NCI-H2107 treated with DMSO at 0.1 percent for 48 hours (cell line): Measurements from ENCODE around the gene TST.

Experiments
- DNase-seq: peaks from one replicate; lab custom pipeline; 2025; ENCODE audit not compliant: unreplicated experiment; lab: John Stamatoyannopoulos, UW

The TST gene

DNA sequence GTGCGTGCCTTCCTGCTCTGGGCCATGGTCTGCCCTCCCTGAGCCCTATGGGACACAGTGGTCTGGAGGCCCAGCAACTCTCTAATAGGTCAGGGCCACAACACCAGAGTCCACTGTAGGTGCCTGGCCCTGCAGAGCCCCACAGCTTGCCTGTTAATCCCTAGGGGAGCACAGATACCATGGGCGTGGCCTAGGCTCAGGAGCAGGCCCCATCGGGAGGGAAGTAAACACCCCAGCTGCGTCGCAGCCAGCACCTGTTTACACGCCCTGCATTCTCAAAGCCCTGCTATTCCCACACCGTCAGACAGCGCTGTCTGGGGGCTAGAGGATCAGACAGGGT, 34.8 kb upstream of the TST start:
- DNase-seq: peak; percentile 66

DNA sequence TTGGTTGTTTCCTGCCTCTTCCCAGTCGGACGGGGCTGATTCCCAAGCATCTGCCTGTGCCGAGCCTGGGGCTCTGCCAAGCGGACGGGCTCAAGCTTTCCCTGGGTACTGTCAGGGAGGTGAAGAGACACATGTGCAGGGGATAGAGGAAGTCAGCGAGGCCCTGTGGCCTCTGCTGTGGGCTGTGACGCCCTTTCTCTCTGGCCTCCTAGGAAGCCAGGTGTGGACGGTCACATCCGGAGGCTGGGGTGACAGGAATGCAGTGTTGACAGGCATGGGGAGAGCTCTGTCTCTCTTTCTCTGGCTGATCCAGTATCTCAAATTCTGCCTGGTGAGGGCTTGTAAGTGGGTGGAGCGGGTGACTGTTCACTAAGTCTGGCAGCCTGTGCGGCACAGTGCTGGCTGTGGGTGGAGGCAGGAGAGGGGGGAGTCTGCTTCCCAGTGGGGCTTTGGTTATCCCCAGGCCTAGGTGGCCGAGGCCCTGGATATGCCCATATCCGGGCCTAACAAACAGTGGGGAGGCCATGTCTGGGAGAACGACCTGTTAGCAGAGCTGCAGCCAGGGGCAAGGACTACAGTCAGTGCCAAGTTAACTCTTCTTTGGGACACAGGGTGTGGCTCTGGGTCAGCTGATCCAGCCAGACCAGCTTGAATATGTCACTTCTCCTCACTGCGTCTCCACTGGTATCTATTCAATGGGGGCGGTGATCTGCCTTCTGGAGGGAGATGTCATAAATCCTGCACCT, 34.2 kb upstream of the TST start:
- no peak for DNase-seq

DNA sequence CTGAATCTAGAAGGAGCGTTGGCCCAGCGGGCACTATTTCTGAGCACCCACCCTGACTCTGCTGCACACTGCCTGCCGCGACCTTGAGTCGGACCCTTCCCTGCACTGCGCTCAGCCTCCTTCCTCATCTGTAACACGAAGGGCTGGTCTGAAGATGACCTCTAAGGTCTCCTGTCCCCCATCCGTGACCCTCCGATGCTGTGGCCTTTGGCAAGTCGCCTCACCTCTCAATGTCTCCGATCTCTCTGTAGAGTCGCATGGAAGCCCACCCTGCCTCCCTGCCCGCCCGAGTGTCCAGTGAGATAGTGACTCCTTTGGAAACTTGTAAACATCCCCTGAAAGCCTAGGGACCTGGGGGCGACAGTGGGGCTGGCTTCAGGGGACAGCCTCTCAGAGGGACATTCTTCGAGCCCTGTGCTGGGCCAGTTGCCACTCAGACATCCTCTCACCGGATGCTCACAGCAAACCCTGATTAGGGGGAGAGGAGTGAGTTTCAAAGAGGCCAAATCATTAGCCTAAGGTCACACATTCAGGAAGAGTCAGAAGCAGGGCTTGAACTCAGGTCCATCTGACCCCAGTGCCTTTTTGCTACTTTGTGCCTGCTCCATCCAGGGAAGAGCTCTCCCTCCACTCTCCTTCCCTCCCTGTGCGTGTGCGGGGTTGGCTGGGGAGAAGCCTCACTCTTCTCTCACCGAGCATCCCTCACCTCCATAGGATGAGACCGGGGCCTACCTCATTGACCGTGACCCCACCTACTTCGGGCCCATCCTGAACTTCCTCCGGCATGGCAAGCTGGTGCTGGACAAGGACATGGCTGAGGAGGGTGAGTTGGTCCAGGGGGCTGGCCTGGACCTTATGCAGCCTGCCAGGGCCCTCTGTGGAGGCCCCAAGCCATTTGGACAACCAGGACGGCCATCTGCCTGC, 33.4 kb upstream of the TST start:
- DNase-seq: no peak

DNA sequence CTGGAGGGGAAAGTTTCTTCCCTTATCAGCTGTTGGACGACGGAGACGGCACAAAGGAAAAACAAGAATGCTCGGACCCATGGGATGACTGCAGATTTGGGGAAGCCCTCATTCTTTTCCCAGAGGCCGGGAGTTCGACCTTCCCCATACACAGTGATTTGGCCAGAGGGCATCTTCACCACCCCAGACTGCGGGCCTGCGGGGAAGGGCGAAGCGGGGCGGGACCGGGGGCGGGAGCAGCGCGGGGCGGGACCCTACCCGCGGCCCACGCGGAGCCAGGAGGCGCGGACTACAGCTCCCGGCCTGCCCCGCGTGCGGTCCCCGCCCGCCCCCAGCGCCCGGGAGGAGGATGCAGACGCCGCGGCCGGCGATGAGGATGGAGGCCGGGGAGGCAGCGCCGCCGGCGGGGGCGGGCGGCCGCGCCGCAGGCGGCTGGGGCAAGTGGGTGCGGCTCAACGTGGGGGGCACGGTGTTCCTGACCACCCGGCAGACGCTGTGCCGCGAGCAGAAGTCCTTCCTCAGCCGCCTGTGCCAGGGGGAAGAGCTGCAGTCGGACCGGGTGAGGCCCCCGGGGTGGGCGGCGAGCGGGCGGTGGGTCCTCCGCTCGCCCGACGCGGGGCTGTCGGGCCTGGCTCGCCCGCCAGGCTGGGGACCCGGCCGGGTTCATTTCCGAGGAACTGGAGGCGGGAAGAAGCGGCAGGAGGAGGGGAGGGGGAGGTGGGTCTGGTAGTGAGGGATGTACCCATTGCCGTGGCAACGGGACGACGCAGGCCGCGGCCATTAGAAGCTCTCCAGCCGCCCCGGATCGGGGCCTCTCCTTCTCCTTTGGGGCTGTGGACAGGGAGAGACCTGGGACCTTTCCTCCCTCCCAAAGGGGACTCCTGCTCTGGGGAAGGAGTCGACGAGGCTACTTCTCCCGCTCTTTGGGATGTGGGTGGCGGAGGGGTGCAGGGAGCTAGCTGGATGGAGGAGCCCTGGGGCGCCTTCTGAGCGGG, 32.4 kb upstream of the TST start, which contains the start of gene KCTD17:
KCTD17 (plus strand) TSS at position 352 of the 995 bp plus-strand sequence; CDS start at position 371, 19 bp downstream.
- DNase-seq: no peak

DNA sequence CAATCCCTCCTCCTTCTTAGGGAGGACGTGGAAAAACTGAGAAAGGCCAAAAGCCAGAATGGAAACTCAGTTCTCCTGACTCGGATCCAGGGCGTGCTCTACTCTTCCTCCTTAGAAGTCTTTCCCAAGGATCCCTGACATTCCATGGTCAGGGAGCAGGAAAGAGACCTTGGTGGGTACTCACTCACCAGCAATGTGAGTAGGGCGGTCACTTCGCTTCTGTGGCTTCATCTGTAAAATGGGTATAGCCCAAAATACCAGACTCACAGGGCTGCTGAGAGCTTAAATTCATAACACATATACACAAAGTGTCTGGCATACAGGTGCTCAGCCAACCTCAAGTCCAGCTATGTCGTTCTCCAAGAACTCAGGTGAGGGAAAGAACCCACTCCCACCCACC, 31.7 kb upstream of the TST start:
- no peak for DNase-seq

DNA sequence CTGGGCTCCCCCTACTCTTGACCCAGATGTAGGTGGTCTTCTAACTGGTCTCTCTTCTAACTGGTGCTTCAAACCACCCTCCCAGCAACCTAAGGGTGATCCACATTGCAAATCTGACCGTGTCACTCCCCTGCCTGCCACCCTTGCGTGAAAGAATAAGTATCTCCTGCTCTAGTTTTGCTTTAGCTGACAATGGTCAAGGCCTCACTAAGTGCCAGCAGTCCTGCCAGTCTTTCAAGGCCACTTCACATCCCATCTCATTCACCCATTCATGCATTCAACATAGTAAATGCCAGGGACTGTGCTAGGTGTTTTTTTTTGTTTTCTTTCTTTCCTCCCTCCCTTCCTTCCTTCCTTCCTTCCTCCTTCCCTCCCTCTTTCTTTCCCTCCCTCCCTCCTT, 30.0 kb upstream of the TST start:
- DNase-seq: no peak

DNA sequence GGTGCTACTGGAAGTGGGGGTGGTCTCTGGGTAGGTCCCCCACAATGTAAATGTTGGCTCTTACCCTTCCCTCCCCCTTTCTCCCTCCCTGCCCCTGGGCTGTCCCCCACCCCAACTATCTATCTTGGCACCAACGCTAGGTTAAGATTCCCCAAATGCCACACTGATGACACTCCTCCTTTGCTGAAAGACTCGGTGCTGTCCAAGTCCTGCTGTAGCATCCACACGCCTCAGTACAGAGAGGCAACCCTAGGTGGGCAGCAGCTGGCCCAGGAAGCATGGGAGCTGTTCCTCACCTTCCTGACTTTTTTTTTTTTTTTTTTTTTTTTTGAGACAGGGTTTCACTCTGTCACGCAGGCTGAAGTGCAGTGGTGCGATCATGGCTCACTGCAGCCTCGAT, 28.9 kb upstream of the TST start:
- no peak for DNase-seq

DNA sequence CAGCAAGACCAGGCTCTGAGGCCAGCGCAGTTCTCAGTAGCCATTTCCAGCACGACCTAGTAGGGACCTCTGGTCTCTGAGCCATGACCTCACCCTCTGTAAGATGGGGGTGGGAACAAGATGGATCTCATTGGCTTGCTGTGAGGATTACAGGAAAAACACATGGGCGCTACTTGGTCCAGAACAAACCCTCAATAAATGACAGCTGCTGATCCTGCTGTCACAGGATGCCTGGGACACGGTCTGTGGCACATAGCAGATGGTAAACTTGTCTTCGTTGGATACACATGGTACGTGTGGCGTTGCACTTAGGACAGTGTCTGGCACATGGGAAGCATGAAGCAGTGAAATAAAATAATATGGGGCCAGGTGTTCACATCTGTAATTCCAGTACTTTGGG, 27.8 kb upstream of the TST start:
- no peak for DNase-seq

DNA sequence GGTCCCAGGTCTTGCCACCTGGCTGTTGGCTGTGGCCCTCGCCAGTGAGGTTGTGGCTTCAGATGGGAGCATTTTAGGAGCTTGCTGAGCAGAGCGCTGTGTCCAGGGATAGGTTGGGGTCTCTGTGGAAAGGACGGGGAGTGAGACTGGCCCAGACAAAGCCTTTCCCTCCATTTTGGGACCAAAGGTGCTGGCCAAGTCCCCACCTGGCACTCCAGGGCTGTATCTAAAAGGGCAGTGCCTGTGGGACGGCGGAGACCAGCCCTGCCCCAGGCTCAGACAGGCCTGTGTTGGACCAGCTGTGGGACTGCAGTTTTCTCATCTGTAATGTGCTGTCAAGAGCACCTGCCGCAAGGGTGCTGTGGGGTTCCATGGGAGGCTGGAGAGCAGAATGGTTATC, 27.3 kb upstream of the TST start:
- no peak for DNase-seq

DNA sequence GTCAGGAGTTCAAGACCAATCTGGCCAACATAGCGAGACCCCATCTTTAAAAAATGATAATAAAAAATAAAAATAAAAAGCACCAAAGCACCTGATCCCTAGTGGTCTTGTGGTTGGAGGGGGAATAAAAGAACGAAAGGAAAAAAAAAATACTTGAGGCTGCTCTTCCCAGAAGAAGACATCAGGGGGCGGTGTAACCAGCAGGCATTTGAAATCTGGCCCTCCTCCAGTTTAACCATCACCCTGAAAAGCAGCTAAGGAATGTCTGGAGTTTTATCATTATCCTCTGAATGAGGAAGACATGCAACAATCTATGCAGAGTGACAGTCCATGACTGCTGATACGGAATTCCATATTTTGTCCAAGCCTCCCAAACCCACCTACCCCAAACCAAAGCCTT, 26.7 kb upstream of the TST start:
- DNase-seq: no peak

DNA sequence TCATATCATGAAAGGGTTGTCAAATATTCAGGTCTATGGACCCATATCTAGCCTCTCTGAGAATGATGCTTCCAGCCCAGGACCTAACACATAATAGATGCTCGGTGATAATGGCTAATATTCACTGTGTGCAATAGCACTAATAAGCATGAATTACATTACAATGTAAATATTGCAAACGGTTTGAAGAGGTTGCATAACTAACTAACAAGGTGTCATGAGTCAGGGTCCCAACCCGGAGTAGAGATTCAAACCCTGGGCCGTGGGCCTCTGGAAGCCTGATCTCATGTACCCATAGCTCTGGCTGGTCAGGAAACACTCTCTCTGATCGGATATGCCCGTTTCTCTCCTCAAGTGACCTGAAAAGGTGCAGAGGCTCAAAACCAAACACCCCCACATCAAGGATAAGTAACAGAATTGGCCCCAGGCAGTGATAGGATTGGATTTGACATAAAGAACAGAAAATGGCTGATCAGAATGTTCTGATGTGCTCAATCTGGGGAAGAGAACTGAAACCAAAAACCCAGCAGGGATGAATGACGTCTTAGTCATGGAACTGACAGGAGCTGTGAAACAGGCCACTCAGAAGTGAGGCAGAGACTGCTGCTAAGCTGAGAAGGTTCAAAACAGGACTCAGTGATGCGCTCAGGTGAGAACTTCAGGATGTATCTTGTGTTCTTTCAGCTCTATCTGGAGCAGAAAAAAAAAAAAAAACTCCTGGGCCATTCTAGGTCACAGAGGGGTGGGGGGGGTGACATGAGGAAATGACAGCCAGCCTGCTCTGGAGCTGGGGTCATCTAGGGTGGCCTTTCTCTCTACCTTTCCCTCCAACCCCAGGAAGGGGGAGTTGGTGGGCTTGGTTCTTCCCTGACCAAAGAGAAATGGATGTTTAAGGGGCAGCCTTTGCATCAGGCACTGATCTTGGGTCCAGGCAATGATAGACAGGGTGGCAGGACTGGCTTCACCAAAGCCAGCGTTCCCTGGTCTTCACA, 25.7 kb upstream of the TST start:
- no peak for DNase-seq

DNA sequence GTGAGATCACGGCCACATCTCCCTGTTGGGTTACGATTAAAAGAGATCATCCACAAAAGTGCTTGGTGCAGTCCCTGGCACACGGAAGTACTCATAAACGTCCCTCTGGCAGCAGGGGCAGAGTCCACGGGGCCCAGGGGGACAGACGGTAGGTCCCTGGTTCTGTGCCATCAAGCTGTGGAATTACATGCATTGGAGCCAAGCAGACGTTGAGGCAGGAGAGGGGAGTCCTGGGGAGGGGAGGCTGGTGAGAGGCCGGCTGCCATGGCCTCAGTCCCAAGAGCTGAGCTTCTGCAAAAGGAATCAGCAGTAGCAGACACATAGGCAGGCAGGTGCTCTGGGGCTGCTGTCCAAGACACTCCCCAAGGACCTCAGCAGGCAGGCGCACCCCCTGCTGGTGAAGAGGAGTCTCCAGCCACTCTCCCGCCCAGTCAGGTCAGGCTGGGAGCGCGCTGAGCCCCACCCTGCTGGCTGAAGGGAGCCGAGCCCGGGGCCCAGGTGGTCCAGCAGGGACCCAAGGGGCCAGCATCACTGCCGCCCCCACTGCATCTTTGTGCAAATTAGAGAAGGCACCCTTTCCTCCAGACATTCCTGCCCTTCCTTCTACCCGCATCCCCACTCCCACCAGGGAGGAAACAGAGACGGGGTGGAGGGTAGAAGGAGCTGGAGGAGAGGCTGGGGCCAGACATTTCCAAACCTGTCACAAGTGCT, 24.7 kb upstream of the TST start:
- no peak for DNase-seq

DNA sequence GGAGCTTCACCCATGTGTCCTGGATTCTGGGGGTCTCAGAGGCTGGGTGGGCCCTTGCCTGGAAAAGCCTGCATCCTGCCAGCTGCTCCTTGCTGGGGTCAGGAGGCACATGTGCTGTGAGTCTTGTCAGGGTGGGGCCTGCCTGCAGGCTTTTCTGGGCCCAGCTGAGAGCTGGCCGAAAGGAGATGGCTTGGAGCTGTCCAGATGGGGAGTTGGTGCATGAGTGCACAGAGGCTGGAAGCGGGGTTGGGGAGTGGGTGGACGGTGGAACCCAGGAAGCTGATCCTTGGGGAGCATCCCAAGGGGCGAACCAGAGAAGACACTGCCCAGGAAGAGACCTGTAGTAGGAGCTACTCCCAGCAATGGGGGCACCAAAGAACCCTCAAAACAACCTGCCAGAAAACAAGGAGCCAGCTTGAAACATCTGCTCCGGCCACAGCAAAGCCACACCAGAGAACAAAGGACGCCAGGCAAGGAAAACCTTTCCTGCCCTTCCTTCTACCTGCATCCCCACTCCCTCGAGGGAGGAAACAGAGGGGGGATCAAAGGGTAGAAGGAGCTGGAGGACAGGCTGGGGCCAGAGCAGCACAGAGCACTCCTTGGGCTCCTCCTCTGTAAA, 24.1 kb upstream of the TST start:
- no peak for DNase-seq

DNA sequence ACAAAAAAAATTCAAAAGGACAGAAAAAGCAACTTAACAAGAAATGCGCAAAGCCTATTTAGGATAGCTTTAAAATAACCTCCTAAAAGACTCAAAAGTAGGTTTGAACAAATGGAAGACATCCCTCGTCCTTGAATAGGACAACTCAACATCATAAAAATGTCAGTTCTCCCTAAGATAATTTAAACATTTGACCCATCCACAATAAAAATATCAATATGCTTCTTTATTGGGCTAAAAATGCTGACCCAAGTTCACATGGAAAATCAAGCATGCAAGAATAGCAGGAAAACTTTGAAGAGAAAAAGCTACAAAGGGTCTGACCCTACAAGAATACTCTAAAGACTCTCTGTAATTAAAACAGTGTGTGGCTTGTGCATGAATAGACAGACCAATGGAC, 20.2 kb upstream of the TST start:
- DNase-seq: no peak

DNA sequence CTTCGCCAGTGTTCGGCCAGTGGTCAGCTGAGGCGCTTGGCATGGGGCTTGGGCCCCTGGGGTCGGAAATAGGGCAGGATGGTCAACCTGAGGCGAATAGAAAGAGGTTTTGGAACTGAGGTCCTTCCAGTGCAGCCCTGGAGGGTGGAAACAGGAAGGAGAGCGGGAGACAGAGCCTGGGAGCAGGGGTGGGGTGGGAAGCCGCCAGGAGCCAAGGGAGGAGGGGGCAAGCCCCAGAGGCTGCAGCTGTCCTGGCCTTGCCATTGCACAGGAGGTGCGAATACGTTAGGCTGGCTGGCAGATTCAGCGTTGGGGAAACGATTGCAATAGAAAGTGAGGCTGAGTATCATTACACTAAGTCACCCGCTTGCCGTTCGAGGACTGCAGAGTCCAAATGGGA, 18.4 kb upstream of the TST start:
- DNase-seq: no peak

DNA sequence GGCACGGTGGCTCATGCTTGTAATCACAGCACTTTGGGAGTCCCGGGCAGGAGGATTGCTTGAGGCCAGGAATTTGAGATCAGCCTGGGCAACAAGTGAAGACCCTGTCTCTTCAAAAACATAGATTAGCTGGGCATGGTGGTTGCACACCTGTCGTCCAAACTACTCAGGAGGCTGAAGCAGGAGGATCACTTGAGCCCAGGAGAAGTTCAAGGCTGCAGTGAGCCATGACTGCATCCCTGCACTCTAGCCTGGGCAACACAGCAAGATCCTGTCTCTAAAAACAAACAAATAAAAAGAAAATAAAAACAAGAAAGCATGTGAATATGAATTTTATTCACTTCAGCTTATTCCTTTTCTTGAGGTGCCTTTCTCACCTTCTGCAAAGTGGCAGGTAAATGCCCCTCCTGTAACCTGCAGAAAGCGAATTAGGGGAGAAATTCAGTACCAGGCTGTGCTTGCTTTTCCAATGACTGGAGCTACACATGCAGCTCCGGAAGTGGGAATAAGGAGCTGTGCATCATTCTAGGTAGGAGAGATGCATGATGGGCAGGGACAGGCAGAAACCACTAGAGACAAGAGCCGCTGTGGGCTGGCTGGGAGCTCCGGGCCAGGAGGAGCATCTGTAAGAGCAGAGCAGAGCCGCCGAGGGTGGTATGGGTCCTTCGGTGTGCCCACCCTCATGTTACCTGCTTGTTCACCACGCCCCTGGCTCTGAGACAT, 17.6 kb upstream of the TST start:
- DNase-seq: no peak

DNA sequence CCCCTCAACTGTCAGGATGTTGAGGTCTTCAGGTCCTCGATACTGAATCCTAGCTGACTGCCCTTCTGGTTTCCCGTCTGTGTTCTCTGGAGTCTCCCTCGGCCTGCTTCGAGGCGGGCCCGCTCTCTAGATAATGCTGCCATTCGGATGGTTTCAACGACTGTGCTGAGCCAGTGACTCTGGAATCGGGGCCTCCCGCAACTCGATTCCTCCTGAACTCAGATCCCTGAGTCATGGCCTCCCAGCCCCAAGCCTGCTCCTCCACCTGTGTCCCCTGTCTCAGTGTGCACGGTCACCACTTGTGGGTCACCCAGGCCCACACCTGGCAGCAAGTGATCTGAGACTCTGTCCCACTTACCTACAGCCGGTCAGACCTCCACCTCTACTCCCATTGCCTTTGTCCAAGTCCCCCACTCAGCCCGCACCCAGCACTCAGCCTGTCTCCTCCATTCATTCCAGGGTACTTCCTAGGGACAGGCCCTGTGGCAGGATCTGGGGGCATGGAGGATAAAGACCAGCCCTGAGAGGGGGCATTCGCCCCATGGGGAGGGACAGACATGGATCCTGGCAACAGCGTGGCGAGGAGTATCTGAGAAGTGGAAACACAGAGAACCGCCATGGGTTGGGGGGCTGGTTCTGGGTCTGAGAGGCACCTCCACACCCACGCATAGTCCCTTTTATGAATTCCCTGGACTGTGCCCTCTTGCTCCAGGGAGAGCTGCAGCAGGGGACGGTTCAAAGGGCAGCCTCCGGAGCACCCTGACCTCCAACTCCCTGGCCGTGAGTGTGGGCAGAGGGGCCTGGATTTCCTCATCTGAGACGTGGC, 14.6 kb upstream of the TST start:
- no peak for DNase-seq
